K562 (cell line): Measurements from ENCODE around the gene CORT. TPM values are rescaled to one million over a fixed set of nuclear protein-coding genes. Genes with fewer than 3 reads are reported as not detected.

Source experiments
- BHLHE40 ChIP-seq: IDR thresholded peaks from 2 replicates; pipeline ENCODE4 v1.6.1; 2011; ENCODE audit warnings: low read length, improper control_type of control experiment
- BRF1 ChIP-seq: IDR thresholded peaks from 3 replicates; pipeline ENCODE4 v1.6.1; 2011; ENCODE audit warnings: borderline replicate concordance, mild to moderate bottlenecking; ENCODE audit not compliant: insufficient read length; ENCODE audit errors: extremely low read depth
- EP300 ChIP-seq: IDR thresholded peaks from 2 replicates; pipeline ENCODE4 v1.6.1; 2012; ENCODE audit warnings: low read length, improper control_type of control experiment
- ETV5 ChIP-seq: sonication (generic); formaldehyde crosslinking; IDR thresholded peaks from 2 replicates; pipeline ENCODE4 v1.4.0; 2020; ENCODE audit warnings: low read depth, mild to moderate bottlenecking, missing genetic modification reagents
- FOXP4 ChIP-seq: sonication (generic); formaldehyde crosslinking; IDR thresholded peaks from 2 replicates; pipeline ENCODE4 v1.8.0; 2022; ENCODE audit warnings: mild to moderate bottlenecking, missing genetic modification reagents, borderline replicate concordance
- FUS ChIP-seq: fragments of 200-400 bp; formaldehyde crosslinking; optimal IDR thresholded peaks from 2 replicates; pipeline ENCODE3; 2017; ENCODE audit warnings: low read depth, low read length
- GABPB1 ChIP-seq: sonication (generic); formaldehyde crosslinking; IDR thresholded peaks from 2 replicates; pipeline ENCODE4 v1.8.0; 2022; ENCODE audit warnings: mild to moderate bottlenecking, missing genetic modification reagents
- ILK ChIP-seq: fragments of 450-650 bp; IDR thresholded peaks from 2 replicates; pipeline ENCODE4 v1.6.1; 2016; ENCODE audit warnings: missing genetic modification characterization, low read depth, mild to moderate bottlenecking, missing compliant biosample characterization, moderate library complexity, borderline replicate concordance
- LEF1 ChIP-seq: fragments of 450-650 bp; IDR thresholded peaks from 2 replicates; pipeline ENCODE4 v1.6.1; 2016; ENCODE audit warnings: mild to moderate bottlenecking
- MCM2 ChIP-seq: fragments of 450-650 bp; IDR thresholded peaks from 2 replicates; pipeline ENCODE4 v1.6.1; 2017; ENCODE audit warnings: low read depth, mild to moderate bottlenecking
- MTA2 ChIP-seq: fragments of 450-650 bp; IDR thresholded peaks from 2 replicates; pipeline ENCODE4 v1.6.1; 2016; ENCODE audit warnings: low read depth
- MYBL2 ChIP-seq, 2 experiments: fragments of 450-650 bp in 1 of 2; sonication (generic) in 1 of 2; formaldehyde crosslinking in 1 of 2; IDR thresholded peaks; 2 replicates each; pipeline versions ENCODE4 v1.6.1 to v1.8.1; 2017 to 2022; ENCODE audit warnings: borderline replicate concordance in 1 of 2, inconsistent platforms in 1 of 2, low read depth in 1 of 2, mild to moderate bottlenecking in 1 of 2, missing genetic modification reagents in 1 of 2, moderate library complexity in 1 of 2
- NEUROD1 ChIP-seq: fragments of 150-350 bp; IDR thresholded peaks from 2 replicates; pipeline ENCODE4 v1.6.1; 2014; ENCODE audit warnings: borderline replicate concordance, low read length, low read depth; ENCODE audit not compliant: partially characterized antibody
- TBL1XR1 ChIP-seq, 2 experiments: IDR thresholded peaks; 2 replicates each; pipeline ENCODE4 v1.6.1; 2012; ENCODE audit warnings: improper control_type of control experiment in 2 of 2, low read length in 2 of 2, mild to moderate bottlenecking in 1 of 2
- THAP7 ChIP-seq: fragments of 250-450 bp; sonication (Bioruptor Pico); IDR thresholded peaks from 2 replicates; pipeline ENCODE4 v1.5.0; 2021
- ZFX ChIP-seq: sonication (generic); formaldehyde crosslinking; IDR thresholded peaks from 2 replicates; pipeline ENCODE4 v1.8.0; 2022; ENCODE audit warnings: mild to moderate bottlenecking, missing genetic modification reagents, moderate library complexity
- ZNF217 ChIP-seq: sonication (generic); formaldehyde crosslinking; IDR thresholded peaks from 2 replicates; pipeline ENCODE4 v1.8.0; 2022; ENCODE audit warnings: mild to moderate bottlenecking, missing genetic modification reagents
- ZNF280A ChIP-seq: fragments of 450-650 bp; IDR thresholded peaks from 2 replicates; pipeline ENCODE4 v1.6.1; 2018; ENCODE audit warnings: mild to moderate bottlenecking, low read depth; ENCODE audit not compliant: partially characterized antibody
- ZNF280B ChIP-seq: fragments of 250-450 bp; sonication (Bioruptor Pico); IDR thresholded peaks from 2 replicates; pipeline ENCODE4 v1.5.1; 2021; ENCODE audit warnings: mild to moderate bottlenecking
- ZNF79 ChIP-seq: fragments of 250-450 bp; sonication (Bioruptor Pico); IDR thresholded peaks from 2 replicates; pipeline ENCODE4 v1.4.0; 2020; ENCODE audit warnings: low read depth, mild to moderate bottlenecking, moderate library complexity
- polyA plus RNA-seq, 8 experiments: library from polyadenylated mRNA; depleted of rRNA in 4 of 8; stranded (reverse) in 5 of 8; unstranded in 3 of 8; fragments of >200 nt; fragmentation: Nextera tagmentation in 2 of 8; fragmentation: Illumina TruSeq in 1 of 8; extraction: Ambion mirVana in 2 of 8; extraction: Trizol in 1 of 8; gene quantifications; 2 replicates each; pipeline versions ENCODE4 v1.2.1 to v1.2.3, GENCODE V29; 2011 to 2014; ENCODE audit warnings: inconsistent platforms in 1 of 8, missing spikeins in 1 of 8
- total RNA-seq, 7 experiments: library from RNA; depleted of rRNA in 6 of 7; stranded (reverse); fragments of >200 nt in 6 of 7; fragmentation: Illumina TruSeq in 2 of 7; extraction: Trizol in 2 of 7; gene quantifications; 2 replicates each; pipeline versions ENCODE4 v1.2.1 to v1.2.3, GENCODE V29; 2011 to 2021; ENCODE audit warnings: low replicate concordance in 1 of 7

The CORT gene
- total and polyA plus RNA-seq, 9 of the 15 experiments (the other 6 are each of a cell fraction or from before 2014, with no cell fraction given): 0.08 to 0.54 (median 0.13) TPM; not detected in 5

GRCh38 chr1:10415211-10415930 lies 34.5 kb upstream of the CORT start (continued):
- TF ChIP-seq NEUROD1: peak; percentile 80
- peak; percentile 23; the same call in 1 of the 2 replicates for TF ChIP-seq ETV5
- TF ChIP-seq ILK (tag): no peak
- no peak for TF ChIP-seq MYBL2 (IDR thresholded peaks at IDR 0.05; ENCODE audit: low read depth)
- TF ChIP-seq MYBL2 (CRISPR knock-in tag; IDR thresholded peaks at IDR 0.05; ENCODE audit: borderline replicate concordance): no peak
- TF ChIP-seq ZNF217: no peak
- TF ChIP-seq FUS: no peak
- no peak for TF ChIP-seq BRF1
- no peak for TF ChIP-seq THAP7
- peak; percentile 59; the same call in 1 of the 2 replicates for TF ChIP-seq MTA2
- no peak for TF ChIP-seq ZFX
- no peak for TF ChIP-seq ZNF280B
- TF ChIP-seq EP300: peak; percentile 83
- TF ChIP-seq MCM2: no peak
- TF ChIP-seq BHLHE40: 0 out of 2 replicates have a peak, but pooled peaks have one; percentile 6
- TF ChIP-seq GABPB1: peak; percentile 77
- TF ChIP-seq ZNF79 (CRISPR knock-in tag): no peak
- TF ChIP-seq ZNF280A: no peak
- TF ChIP-seq FOXP4 (CRISPR knock-in tag): no peak
- TF ChIP-seq LEF1: peak; percentile 86
- peak in 1 of 2 experiments; percentile 73; a peak in 2 of 4 replicates for TF ChIP-seq TBL1XR1 (IDR thresholded peaks at IDR 0.05; ENCODE audit: low read length in 2 of 2)
